Keratinocyte (primary cell): Measurements from ENCODE around the gene SCT. TPM values are rescaled to one million over a fixed set of nuclear protein-coding genes. Genes with fewer than 3 reads are reported as not detected.

Experiments
- DNase-seq: peaks from one replicate; pipeline ENCODE4 v3.0.0-alpha.2; 2011; ENCODE audit warnings: low read depth, missing footprints, low spot score
- FAIRE-seq: peaks from 2 replicates; lab custom pipeline; 2011; peaks lifted over from hg19 to GRCh38; lab: Jason Lieb, UNC
- H2AFZ ChIP-seq: 2 replicates; pipeline ENCODE4 v1.6.0; 2012; ENCODE audit warnings: low read length, control low read depth, inconsistent platforms; ENCODE audit not compliant: control insufficient read depth
- H3K27ac ChIP-seq: 2 replicates; pipeline ENCODE4 v1.5.1; 2011; ENCODE audit warnings: low read length; ENCODE audit not compliant: control insufficient read depth, insufficient read depth
- H3K27me3 ChIP-seq: 3 replicates; pipeline ENCODE4 v1.6.0; 2011; ENCODE audit warnings: low read length; ENCODE audit not compliant: control insufficient read depth, insufficient read depth; ENCODE audit errors: extremely low read depth
- H3K36me3 ChIP-seq, 2 experiments: 2 replicates in 1 of 2; 3 replicates in 1 of 2; pipeline ENCODE4 v1.5.1; 2011; ENCODE audit warnings: low read length in 2 of 2, mild to moderate bottlenecking in 1 of 2; ENCODE audit not compliant: control insufficient read depth in 2 of 2, insufficient read depth in 2 of 2; ENCODE audit errors: extremely low read depth in 1 of 2
- H3K4me1 ChIP-seq: 3 replicates; pipeline ENCODE4 v1.5.1; 2011; ENCODE audit warnings: low read length; ENCODE audit not compliant: control insufficient read depth, insufficient read depth; ENCODE audit errors: extremely low read depth
- H3K4me2 ChIP-seq: 3 replicates; pipeline ENCODE4 v1.6.0; 2011; ENCODE audit warnings: low read depth, low read length; ENCODE audit not compliant: control insufficient read depth, insufficient read depth; ENCODE audit errors: extremely low read depth
- H3K4me3 ChIP-seq, 3 experiments: fragments of 200-600 bp in 1 of 3; sonication (generic) in 1 of 3; 2 replicates in 2 of 3; 3 replicates in 1 of 3; pipeline ENCODE4 v1.5.1; 2011 to 2016; ENCODE audit warnings: low read length in 3 of 3, mild to moderate bottlenecking in 3 of 3, control low read depth in 2 of 3, inconsistent platforms in 1 of 3, low read depth in 1 of 3, mixed read lengths in 1 of 3, mixed run types in 1 of 3, moderate library complexity in 1 of 3; ENCODE audit not compliant: control insufficient read depth in 2 of 3, insufficient read depth in 2 of 3; ENCODE audit errors: extremely low read depth in 1 of 3
- H3K79me2 ChIP-seq: 2 replicates; pipeline ENCODE4 v1.6.0; 2012; ENCODE audit warnings: low read length; ENCODE audit not compliant: control insufficient read depth, insufficient read depth
- H3K9ac ChIP-seq: 3 replicates; pipeline ENCODE4 v1.6.0; 2011; ENCODE audit warnings: low read length; ENCODE audit not compliant: control insufficient read depth, insufficient read depth; ENCODE audit errors: extremely low read depth
- H3K9me1 ChIP-seq: 3 replicates; pipeline ENCODE4 v1.6.0; 2011; ENCODE audit warnings: low read length; ENCODE audit not compliant: control insufficient read depth, insufficient read depth; ENCODE audit errors: extremely low read depth
- H3K9me3 ChIP-seq: 2 replicates; pipeline ENCODE4 v1.5.1; 2012; ENCODE audit warnings: low read depth, low read length; ENCODE audit not compliant: control insufficient read depth
- H4K20me1 ChIP-seq: 3 replicates; pipeline ENCODE4 v1.6.0; 2011; ENCODE audit warnings: low read length; ENCODE audit not compliant: control insufficient read depth, insufficient read depth; ENCODE audit errors: extremely low read depth
- CTCF ChIP-seq, 3 experiments: IDR thresholded peaks in 1 of 3; conservative IDR thresholded peaks in 1 of 3; optimal IDR thresholded peaks in 1 of 3; 2 replicates in 2 of 3; 3 replicates in 1 of 3; pipeline versions ENCODE3 to v1.5.1; 2011; ENCODE audit warnings: low read length in 3 of 3, mild to moderate bottlenecking in 3 of 3, moderate library complexity in 2 of 3, control low read depth in 1 of 3, inconsistent platforms in 1 of 3; ENCODE audit not compliant: insufficient read depth in 2 of 3; ENCODE audit errors: extremely low read depth in 1 of 3
- EZH2 ChIP-seq: IDR thresholded peaks from one replicate; pipeline ENCODE4 v1.6.1; 2012; ENCODE audit warnings: inconsistent platforms, mild to moderate bottlenecking, low read length, moderate library complexity
- dilution Hi-C: fragments of 300-500 bp; cut with MboI; formaldehyde crosslinking; loops from one replicate; pipeline ENCODE4 v1.7.0; 2020; ENCODE audit warnings: low sequenced_read_pairs; ENCODE audit not compliant: extremely low pct_ligation_motif_present
- polyA plus RNA-seq, 5 experiments: library from polyadenylated mRNA; depleted of rRNA in 3 of 5; stranded (reverse) in 3 of 5; stranded (forward) in 1 of 5; unstranded in 1 of 5; fragments of >200 nt; gene quantifications; 1 replicate in 1 of 5; 2 replicates in 3 of 5; 3 replicates in 1 of 5; pipeline versions ENCODE4 v1.2.1 to v1.2.3, GENCODE V29; 2011 to 2012; ENCODE audit warnings: missing spikeins in 2 of 5, low read depth in 1 of 5, low replicate concordance in 1 of 5

Gene SCT
- polyA plus RNA-seq, 1 donor (not counting 4 experiments of a cell fraction or from before 2014, with no cell fraction given), result not detected

- Histone ChIP-seq H3K9me1 (no peaks in the 10 kb centered on the region), H3K27ac (no peak overlapping the region), H2AFZ (no peak overlapping the region), H3K4me1 (no peaks in the 10 kb centered on the region), H4K20me1 (no peaks in the 10 kb centered on the region), H3K9me3 (no peaks in the 10 kb centered on the region), H3K4me3 (no peak overlapping the region), H3K36me3 (peaks cover 14 to 25% of the 10 kb centered on the region in 2 experiments), H3K27me3 (no peaks in the 10 kb centered on the region), H3K79me2 (no peaks in the 10 kb centered on the region), H3K9ac (no peak overlapping the region), H3K4me2 (no peak overlapping the region)
- dilution Hi-C loops, result no loop called here
- no peak for FAIRE-seq
- DNase-seq, result no peak
- no peak for TF ChIP-seq CTCF (optimal IDR thresholded peaks at IDR 0.05 in 1 of 3, IDR thresholded peaks at IDR 0.05 in 1 of 3, conservative IDR thresholded peaks at IDR 0.05 in 1 of 3; ENCODE audit: extremely low read depth in 1 of 3, insufficient read depth in 2 of 3, low read length in 3 of 3)
- TF ChIP-seq EZH2, result no peak
These were observed 46.9 kb upstream of the SCT start for GRCh38 chr11:673866-674265.

- Histone ChIP-seq H3K9me1 (no peaks in the 10 kb centered on the region), H3K9me3 (no peaks in the 10 kb centered on the region), H3K27ac (no peak overlapping the region), H3K4me1 (no peaks in the 10 kb centered on the region), H3K4me3 (no peak overlapping the region), H2AFZ (no peak overlapping the region), H3K4me2 (no peak overlapping the region), H3K79me2 (peaks cover 2% of the 10 kb centered on the region), H3K9ac (no peak overlapping the region), H3K36me3 (peaks cover 6 to 11% of the 10 kb centered on the region in 2 experiments), H3K27me3 (no peaks in the 10 kb centered on the region), H4K20me1 (peaks cover 3% of the 10 kb centered on the region)
- FAIRE-seq (no peak), DNase-seq (no peak)
- TF ChIP-seq EZH2 (no peak), CTCF (optimal IDR thresholded peaks at IDR 0.05 in 1 of 3, IDR thresholded peaks at IDR 0.05 in 1 of 3, conservative IDR thresholded peaks at IDR 0.05 in 1 of 3; ENCODE audit: extremely low read depth in 1 of 3, insufficient read depth in 2 of 3, low read length in 3 of 3) (no peak)
- dilution Hi-C loops, result no loop called here
These were observed 38.8 kb upstream of the SCT start for GRCh38 chr11:665704-666281.
